ENCODE measurements around the gene NUTM2G. TPM values are rescaled to one million over a fixed set of nuclear protein-coding genes. Genes with fewer than 3 reads are reported as not detected.
"Not testable (repeated sequence)": the region's sequence is repeated elsewhere in the genome, so short reads cannot be mapped to it uniquely, and the experiment has no call there.

Gene NUTM2G
- total RNA-seq, 2 donors from 2014 or later: not detected

GRCh38 chr9:96938957-96939665 lies 10.5 kb downstream of the NUTM2G start:
- DNase-seq (ENCODE audit: low spot score); intact Hi-C loops (cut with DNase I): not testable (repeated sequence)

- DNase-seq (ENCODE audit: low spot score); intact Hi-C loops (cut with DNase I): not testable (repeated sequence)
Measured at GRCh38 chr9:96940982-96941381, 12.3 kb downstream of the NUTM2G start.

DNA sequence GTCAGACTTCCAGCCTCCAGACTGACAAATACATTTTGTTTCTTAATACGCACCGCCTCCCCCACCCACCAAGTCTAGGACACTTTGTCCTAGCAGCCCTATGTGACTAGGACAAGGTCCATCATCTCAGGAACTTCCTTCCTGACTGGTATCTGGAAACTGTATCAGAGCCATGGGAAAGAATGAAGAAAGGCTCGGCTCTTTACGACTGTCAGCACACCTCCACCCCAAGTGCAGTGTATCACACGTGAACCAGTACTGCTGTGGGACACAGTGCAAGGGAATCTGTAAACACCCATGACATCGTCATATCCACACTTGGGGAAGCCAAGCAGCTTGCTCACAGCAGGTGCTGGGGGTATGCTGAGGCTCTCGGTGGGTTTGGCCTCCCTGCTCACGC lies 13.0 kb downstream of the NUTM2G start:
- DNase-seq (ENCODE audit: low spot score); intact Hi-C loops (cut with DNase I): not testable (repeated sequence)

GRCh38 chr9:96942181-96942580 lies 13.5 kb downstream of the NUTM2G start:
- intact Hi-C loops (cut with DNase I); DNase-seq (ENCODE audit: low spot score): not testable (repeated sequence)

GRCh38 chr9:96949346-96949745 lies 20.7 kb downstream of the NUTM2G start:
- intact Hi-C loops (cut with DNase I); DNase-seq (ENCODE audit: low spot score): not testable (repeated sequence)

DNA sequence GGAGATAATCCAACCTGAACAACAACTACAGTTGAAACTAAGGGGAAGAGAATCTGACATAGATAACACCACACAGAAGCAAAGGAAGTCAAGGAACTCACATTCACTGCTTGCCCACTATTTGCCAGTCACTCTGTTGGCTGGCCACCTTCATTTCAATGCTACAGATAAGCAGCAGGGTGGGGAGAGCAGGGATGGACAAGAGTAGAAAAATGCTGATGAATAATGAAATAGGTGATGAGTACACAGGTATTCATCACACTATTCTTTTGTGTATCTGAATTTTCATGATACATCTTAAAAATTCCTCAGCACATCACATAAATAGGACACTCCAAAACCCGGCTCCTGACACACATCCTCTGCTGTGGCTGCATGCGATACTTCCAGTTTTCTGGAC lies 21.9 kb downstream of the NUTM2G start:
- intact Hi-C loops (cut with DNase I); DNase-seq (ENCODE audit: low spot score): not testable (repeated sequence)

DNA sequence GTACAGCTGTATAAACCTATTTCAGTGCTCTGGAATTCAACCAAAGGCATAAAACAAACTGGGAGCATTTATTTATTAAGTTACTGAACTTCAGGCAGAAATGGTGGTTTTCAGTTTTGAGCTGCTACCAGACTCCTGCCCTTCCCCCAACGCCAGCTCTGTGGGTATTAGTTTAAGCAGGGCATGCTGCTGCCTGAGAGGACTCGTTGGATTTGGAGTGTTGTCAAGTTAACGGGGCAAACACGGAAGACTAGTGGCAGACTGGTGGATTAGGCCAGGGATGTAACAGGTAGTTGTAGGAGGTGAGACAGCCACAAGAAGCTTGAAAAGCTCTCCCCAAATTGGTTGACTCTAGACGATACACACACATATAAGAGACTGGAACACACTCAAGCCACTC lies 38.9 kb downstream of the NUTM2G start:
- DNase-seq (ENCODE audit: low spot score); intact Hi-C loops (cut with DNase I): not testable (repeated sequence)

- intact Hi-C loops (cut with DNase I); DNase-seq (ENCODE audit: low spot score): not testable (repeated sequence)
Measured at GRCh38 chr9:96972552-96972951, 43.9 kb downstream of the NUTM2G start.

GRCh38 chr9:96974037-96974436 lies 45.4 kb downstream of the NUTM2G start:
- intact Hi-C loops (cut with DNase I); DNase-seq (ENCODE audit: low spot score): not testable (repeated sequence)

DNA sequence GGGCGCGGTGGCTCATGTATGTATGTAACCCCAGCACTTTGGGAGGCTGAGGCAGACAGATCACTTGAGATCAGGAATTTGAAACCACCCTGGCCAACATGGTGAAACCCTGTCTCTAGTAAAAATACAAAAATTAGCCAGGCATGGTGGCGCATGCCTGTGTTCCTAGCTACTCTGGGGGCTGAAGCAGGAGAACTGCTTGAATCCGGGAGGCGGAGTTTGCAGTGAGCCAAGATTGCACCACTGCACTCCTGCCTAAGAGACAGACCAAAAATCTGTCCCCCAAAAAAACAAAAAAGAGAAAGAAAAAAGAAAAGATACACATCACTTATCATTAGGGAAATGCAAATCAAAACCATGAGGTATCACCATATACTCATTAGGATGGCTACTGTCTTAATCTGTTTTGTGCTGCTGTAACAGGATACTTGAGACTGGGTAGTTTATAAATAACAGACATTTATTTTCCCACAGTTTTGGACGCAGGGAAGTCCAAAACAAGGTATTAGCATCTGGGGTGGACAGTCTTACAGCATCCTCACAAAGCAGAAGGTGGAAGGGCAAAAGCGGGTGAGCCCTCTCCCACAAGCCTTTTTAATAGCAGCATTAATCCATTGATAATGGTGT lies 55.0 kb downstream of the NUTM2G start:
- intact Hi-C loops (cut with DNase I); DNase-seq (ENCODE audit: low spot score): not testable (repeated sequence)

DNA sequence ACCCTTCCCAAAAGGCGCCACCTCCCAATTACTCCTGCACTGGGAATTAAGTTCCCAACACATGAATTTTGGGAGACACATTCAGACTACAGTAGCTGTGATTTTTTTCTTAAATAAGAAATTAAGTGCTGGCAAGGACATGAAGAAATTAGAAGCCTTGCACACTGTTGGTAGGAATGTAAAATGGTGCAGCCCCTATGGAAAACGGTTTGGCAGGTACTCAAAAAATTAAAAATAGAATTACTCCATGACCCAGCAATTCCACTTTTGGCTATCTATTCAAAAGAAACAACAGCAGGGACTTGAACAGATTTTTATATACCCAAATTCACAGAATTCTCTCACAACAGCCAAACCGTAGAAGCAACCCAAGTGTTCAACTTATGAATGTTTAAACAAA lies 55.5 kb downstream of the NUTM2G start:
- intact Hi-C loops (cut with DNase I); DNase-seq (ENCODE audit: low spot score): not testable (repeated sequence)

- DNase-seq (ENCODE audit: low spot score); intact Hi-C loops (cut with DNase I): not testable (repeated sequence)
Measured at GRCh38 chr9:96984887-96985286, 56.2 kb downstream of the NUTM2G start.

Other genes starting within 250 kb of the NUTM2G start
- gene ZNF510, start 150.8 kb upstream of the NUTM2G start, total RNA-seq: 10 to 100 TPM; 11.4 to 12.4 TPM
- 1 to 10 TPM; 5.8 to 6.4 TPM for gene ZNF782, start 74.3 kb upstream of the NUTM2G start, total RNA-seq
- not detected for gene CTSV, start 110.3 kb downstream of the NUTM2G start, total RNA-seq